GM18868 (cell line): ENCODE data around the gene NTN5.

Experiments
- ATAC-seq: cut with Tn5 transposase; IDR thresholded peaks from one replicate; pipeline ENCODE4 v1.9.1; 2021; ENCODE audit warnings: mild to moderate bottlenecking, moderate library complexity; ENCODE audit not compliant: unreplicated experiment

Gene NTN5

GRCh38 chr19:48616041-48616436 is 56.8 kb downstream of the NTN5 start:
- ATAC-seq = no peak

- ATAC-seq = no peak
Measured at GRCh38 chr19:48615231-48616040, 57.4 kb downstream of the NTN5 start.

- no peak for ATAC-seq
Measured at GRCh38 chr19:48614436-48615230, 58.2 kb downstream of the NTN5 start, which contains the start of gene FAM83E. Gene FAM83E (minus strand): TSS chr19:48615076. CDS start chr19:48613372, 1,704 bp downstream.

- no peak for ATAC-seq
Measured at GRCh38 chr19:48613852-48614435, 58.9 kb downstream of the NTN5 start.

- no peak for ATAC-seq
Measured at GRCh38 chr19:48613024-48613851, 59.6 kb downstream of the NTN5 start.

GRCh38 chr19:48611872-48612271 is 60.9 kb downstream of the NTN5 start:
- no peak for ATAC-seq
